T1000 (cell line): ENCODE measurements around the gene SLC25A18.
"Not testable (repeated sequence)": the region's sequence is repeated elsewhere in the genome, so short reads cannot be mapped to it uniquely, and the experiment has no call there.

Experiments used
- DNase-seq: peaks from one replicate; lab custom pipeline; 2025; ENCODE audit warnings: mixed read lengths; lab: John Stamatoyannopoulos, UW

SLC25A18 gene

DNA sequence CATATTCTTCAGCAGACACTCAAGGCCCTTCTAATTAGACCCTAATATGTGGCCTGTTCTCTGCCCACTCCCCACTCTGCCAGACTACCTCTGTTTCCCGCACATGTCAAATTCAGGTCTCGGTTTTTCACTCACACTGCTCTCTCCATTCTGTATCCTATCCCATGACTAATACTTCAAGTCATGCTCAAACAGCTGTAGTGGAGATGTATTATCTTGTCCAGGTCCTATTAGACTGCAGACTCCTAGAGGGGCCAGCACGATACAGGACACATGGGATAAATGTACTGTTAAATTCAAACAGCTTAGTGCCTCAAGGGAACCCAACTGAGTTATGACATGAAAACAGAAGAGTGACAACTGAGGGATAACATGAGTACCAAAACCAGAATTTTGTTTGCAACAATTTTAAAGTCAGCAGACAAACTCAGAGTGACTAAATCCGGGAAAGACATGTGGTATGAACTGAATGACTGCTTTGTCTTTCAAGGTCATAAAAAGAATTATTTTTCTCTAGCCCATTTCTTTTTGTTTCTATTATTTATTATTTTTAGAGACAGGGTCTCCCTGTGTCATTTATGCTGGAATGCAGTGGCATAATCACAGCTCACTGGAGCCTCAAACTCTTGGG lies 44.7 kb downstream of the SLC25A18 start:
- DNase-seq, result no peak

DNA sequence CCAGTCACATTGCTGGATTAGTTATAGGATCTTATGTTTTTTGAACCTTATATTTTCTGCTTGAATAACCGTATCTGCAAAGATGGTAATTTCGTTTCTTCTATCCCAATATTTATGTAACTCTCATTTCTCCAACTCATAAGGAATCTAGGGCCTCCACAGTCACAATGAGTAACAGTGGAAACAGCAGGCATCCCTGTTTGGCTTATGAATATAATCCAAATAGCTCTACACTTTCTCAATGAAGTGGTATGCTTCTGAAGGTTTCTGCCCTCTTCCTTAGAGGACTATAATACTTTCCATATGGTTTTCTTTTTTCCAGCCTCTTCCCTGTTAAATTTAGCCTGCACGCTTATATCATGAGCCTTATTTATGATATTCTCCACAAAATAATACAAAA lies 48.8 kb downstream of the SLC25A18 start:
- DNase-seq, result no peak

DNA sequence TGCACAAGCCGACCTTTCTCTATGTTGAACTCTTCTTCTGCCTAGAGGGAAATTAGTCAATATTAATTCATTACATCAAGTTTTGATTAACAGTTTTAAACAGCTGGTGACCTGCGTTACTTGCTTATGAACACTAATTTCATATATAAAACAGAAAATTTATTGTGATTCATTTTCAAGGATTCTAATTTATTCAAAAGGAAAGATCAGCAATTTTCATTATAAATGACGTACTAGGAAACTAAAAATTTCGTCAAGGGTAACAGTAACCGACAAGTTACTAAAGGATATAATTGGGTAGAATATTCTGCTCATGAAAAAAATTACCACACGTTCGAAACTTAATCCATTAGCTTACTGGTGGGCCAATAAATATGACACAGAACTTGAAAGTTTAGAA lies 50.0 kb downstream of the SLC25A18 start:
- DNase-seq, result no peak

DNA sequence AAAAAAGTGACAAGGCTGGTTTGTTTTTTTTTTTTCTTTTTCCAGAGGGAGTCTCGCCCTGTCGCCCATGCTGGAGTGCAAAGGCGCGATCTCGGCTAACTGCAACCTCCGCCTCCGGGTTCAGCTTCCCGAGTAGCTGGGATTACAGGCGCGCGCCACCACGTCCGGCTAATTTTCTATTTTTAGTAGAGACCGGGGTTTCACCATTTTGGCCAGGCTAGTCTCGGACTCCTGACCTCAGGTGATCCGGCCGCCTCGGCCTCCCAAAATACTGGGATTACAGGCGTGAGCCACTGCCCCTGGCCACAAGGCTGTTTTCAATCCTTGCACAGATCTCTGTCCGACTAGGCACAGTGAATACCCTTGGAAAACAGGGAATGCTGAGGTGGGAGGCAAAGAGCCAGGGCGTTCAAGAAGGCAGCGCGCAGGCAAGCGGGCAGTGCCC lies 64.7 kb downstream of the SLC25A18 start:
- DNase-seq, result no peak

DNA sequence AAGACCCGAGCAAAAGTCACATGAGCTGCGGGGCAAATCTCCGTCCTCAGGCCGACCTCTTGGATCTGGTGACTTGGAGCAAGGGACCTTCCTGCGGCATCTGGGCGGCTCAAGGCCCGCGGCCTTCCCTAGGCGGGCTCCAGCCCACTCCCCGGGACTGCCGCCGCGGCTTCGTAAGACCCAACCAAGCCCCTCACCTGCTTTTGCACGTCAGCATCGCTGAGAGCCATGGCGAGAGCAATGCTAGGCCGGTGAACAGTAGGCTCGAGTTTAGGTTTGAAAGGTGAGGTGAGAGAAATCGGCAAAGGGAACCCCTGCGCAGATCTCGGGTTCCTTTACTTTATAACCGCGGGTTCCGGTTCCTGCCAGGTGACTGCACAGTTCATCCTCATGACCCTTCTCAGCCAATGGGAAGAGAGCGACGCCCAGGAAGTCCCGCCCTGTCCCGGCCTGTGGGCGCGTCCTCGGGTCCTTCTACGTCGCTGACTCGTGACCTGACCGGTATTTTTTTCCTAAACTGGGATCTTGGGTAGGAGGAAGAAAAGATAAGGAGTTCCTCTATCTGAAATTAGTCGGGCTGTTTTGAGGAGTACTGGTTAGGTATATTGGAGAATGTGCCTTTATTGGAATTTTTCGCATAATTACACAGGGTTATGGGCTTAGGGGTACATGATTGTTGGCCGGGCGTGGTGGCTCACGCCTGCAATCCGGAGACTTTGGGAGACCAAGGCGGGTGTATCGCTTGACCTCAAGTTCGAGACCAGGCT lies 65.3 kb downstream of the SLC25A18 start, which contains the start of gene ATP6V1E1:
TSS of gene ATP6V1E1 (minus strand) at position 344 of the 767 bp plus-strand sequence. CDS start at position 230, 114 bp downstream.
- peak; percentile 89 for DNase-seq

DNA sequence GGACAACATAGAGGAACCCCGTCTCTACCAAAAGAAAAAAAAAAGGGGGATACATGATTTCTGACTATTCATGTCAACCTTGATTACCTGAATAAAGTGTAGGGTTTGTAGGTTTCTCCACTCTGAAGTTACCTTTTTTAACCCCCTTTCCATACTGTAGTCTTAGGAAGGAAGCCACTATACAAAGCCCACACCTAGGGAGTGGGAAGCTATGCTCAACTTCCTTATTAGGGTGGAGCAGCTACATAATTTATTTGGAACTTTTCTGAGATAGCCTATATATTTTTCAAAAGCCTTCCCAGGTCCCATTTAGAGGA lies 65.8 kb downstream of the SLC25A18 start:
- DNase-seq, result no peak

DNA sequence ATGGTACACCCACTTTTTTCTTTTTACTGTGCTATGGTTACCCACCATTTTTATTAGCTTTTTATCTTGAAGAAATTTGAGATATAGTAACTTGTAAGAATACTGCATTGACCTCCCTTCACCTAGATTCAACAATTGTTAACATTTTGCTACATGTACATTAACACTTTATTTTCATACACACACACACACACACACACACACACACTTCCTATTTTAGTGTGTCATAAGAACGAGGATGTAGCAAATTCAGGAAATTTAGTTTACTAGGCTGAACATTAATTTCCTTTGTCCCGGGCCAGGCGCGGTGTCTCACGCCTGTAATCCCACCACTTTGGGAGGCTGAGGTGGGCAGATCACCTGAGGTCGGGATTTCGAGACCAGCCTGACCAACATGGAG lies 66.3 kb downstream of the SLC25A18 start:
- no peak for DNase-seq

DNA sequence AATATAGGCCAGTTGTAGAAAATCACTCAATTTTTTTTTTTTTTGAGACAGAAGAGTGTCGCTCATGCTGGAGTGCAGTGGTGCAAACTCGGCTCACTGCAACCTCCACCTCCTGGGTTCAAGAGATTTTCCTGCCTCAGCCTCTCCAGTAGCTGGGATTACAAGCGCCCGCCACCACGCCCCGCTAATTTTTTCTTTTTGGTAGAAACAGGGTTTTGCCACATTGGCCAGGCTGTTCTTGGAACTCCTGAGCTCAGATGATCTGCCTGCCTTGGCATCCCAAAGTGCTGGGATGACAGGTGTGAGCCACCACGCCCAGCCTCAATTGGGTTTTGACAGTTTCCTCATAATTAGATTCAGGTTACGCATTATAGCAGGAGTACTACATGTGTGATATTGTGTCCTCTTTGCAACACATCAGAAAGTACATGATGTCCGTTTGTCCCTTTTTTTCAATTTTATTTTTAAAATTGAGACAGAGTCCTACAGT lies 67.8 kb downstream of the SLC25A18 start:
- no peak for DNase-seq

DNA sequence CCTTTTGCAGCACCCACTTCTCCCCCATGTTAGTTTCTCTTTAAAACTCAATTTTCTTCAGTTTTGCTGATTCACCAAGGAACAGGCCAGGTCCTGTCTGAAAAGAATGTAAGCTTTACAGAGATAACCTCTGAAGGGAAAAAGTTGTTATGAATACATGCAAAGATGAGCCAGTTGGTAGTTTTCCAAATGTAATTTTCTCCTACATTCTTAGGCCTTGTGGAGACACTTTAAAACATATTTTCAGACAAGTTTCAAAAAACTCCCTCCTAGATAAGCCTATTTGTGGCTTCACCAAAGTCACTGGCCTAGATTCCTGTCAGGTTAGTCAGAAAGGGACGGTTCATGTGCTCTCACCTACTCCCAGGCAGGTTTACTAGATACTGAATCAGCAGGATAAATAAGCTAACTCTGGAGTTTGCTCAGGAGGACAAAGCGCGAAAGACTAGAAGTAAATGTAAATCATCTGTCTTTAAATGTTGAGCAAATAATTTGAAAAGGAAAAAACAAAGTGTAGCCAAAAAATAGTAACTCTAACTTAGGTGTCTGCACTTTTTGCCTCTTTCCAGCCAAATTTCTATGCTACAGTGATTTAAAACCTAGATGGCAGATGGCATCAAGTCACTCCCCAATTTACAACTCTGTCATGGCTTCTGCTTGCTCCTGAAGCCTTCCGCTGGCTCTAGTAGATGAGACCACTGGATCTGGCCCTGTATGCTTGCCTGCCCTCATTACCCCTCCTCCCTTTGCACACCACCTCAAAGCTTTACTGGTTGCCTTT lies 70.1 kb downstream of the SLC25A18 start:
- DNase-seq, result peak; percentile 17

DNA sequence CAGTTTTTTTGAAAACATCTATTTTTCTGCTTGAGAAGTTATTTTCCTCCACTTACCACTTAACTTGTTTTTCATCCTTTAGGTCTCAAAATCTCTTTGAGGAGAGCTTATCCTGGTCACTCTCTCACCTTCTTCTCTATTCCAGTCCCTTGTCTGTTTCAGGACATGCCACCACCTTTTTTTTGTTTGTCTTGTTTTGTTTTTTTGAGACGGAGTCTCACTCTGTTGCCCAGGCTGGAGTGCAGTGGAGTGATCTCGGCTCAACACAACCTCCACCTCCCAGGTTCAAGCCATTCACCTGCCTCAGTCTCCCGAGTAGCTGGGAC lies 70.7 kb downstream of the SLC25A18 start:
- DNase-seq, result no peak

DNA sequence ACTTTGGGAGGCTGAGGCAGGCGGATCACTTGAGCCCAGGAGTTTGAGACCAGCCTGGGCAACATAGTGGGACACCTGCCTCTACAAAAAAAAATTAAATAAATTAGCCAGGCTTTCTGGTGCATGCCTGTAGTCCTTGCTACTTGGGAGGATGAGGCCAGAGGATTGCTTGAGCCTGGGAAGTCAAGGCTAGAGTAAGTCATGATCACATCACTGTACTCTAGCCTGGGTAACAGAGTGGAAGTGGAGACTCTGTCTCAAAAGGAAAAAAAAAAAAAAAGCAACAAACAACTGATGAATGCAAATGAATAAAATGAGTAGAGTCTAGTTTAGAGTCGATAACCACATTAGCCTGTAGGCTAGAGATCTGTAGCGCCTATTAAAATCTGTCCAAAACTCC lies 71.4 kb downstream of the SLC25A18 start:
- DNase-seq, result peak; percentile 5

DNA sequence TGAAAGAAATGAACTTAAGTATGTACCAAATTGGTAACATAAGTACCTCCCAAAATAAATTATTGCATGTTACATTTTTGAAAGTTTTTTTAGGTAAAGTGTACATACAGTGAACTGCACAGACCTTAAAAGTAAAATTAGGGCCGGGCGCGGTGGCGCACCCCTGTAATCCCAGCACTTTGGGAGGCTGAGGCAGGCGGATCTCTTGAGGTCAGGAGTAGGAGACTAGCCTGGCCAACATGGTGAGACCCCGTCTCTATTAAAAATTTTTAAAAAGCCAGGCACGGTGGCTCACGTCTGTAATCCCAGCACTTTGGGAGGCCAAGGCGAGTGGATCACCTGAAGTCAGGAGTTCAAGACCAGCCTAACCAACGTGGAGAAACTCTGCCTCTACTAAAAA lies 73.6 kb downstream of the SLC25A18 start:
- not testable (repeated sequence) for DNase-seq

DNA sequence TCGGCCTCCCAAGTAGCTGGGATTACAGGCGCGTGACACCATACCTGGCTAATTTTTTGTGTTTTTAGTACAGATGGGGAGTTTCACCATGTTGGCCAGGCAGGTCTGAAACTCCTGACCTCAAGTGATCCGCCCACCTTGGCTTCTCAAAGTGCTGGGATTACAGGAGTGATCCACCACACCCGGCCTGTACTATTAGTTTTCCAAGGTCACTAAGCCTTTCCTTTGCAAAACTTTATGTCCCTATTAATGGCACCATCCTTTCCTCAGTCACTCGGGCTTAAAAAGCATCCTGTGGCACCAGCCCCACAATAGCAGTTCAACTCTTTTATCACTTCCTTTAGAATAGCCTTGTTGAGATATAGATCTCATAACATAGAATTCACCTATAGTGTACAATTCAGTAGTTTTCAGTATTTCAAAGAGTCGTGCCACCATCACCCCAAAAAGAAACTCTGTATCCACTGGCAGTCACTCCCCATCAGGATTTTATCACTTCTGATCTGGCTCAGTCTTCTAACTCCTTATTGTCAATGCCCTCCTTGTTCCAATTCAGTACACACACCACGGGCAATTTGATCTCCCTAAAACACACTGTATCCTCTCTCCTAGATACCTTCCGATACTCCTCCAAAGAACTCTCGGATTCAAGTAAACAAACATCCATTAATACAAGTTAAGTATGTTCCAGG lies 74.3 kb downstream of the SLC25A18 start:
- no peak for DNase-seq

DNA sequence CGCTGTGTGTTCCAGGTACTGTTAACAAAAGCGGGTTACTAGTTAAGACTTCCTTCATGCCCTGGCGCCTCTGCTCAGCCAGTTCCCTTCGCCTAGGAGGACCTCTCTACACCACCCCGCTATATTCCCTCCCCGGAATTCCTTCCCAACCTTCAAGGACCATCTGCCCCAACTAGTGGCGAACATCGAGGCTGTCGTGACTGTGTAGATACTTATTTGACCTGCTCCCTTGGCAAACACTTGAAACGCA lies 74.8 kb downstream of the SLC25A18 start:
- no peak for DNase-seq

DNA sequence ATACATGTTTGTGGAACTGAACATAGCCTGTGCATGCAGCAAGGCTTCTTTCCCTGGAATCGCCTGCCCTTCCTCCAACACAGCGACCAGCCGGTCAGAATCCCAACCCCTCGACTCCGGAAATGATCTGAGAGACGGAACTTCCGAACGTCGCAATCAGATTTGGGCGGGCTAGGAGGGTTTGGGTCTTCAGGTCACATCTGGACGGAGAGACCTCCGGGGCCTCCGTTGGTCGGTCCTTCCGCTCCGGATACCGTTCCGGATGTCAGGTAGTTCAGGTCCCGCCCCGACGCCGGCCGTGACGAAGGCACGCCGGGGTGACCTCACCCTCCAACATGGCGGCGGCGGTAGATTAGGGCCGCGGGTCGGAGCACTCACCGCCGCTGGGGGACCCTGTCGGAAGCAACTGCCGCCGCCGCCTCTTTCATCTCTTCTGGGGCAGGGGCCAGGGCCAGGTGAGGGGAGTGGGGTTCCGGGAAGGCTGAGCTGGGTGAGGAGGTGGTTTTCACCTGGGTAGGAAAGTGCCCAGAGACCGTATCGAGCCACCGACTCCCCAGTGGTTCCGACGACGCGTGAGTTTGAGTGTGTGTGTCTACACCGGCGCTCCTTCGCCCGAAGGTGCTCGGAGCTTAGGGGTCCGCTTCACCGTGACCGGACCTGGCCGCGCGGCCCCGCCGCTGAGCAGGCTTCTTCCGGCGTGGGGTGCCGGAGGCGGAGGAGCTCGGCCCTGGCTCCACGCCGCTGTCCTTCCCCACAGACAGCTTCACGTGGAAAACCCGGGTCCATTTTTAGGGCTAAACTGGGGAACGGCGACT lies 75.3 kb downstream of the SLC25A18 start, which contains the start of gene BCL2L13:
TSS of gene BCL2L13 (plus strand) at position 326 of the 815 bp plus-strand sequence. CDS start 16,955 bp downstream, outside the sequence.
- peak; percentile 76 for DNase-seq

DNA sequence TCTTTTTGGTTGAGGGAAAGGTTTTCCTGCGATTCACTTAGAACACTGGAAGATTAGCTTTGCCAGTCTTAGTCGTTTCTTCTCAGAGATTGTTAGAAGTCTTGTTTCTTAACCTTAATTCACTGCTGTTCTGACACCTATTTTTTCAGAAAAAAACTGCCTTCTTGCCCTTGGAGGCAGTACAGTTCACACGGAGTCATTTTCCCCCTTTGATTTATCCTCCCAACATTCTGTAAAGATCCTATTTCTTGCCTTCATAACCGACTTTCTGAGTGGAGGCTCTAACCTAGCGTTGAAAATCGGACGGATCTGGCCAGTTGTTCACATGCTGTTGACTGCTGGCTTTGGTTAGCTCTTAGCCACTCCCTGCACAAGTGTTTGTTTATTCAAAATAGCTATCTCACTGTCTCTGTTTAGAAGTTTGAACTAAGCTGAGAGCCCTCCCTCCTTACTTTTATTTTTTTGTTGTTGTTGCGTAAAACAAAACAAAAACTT lies 76.0 kb downstream of the SLC25A18 start:
- no peak for DNase-seq
